Occipital lobe (tissue), 2 donors: ENCODE measurements around the gene PLXDC2. TPM values are rescaled to one million over a fixed set of nuclear protein-coding genes. Genes with fewer than 3 reads are reported as not detected.

Experiments used
- DNase-seq: peaks from one replicate; lab custom pipeline; 2025; lab: John Stamatoyannopoulos, UW
- total RNA-seq: library from RNA; depleted of rRNA; stranded (reverse); fragments of >200 nt; gene quantifications from one replicate; pipeline ENCODE4 v1.2.3, GENCODE V29; 2014

PLXDC2 gene
- total RNA-seq, 1 donor from 2014 or later: 12.5 TPM

DNA sequence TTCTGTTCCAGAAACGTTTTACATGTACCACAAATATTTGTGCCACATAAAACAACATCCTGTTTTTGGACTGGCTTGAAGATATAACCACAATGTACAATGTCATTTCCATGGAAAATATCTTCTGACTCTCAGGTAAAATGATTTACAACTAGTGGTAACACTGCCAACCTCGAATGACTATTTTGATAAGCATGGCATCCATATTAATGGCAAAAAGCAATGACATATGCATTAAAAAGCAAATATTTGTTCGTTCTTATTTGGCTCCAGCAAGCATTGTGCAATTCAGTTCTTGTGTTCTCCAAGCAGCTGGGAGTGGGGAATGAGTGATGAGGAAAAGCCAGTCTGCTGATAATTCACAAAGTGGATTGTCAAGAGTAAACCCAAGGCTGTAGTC is 289.0 kb downstream of the PLXDC2 start:
- DNase-seq: no peak

DNA sequence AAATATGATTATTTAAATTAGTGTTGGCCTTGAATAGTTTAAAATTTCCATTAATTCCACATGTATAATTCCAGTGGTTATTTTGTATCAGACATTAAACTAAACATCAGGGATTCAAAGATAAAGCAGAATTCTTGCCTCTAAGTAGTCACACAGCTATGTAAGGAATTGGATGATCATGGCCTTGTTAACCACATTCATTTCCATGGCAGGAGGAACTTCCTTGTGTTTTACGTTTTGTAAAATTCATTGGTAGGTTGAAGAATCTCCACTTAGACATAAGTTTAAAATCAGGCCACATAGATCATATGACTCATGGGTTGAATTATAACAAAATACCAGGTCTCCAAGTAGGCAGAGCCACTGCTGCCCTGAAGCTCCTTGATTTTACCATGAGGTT is 289.7 kb downstream of the PLXDC2 start:
- DNase-seq: no peak

DNA sequence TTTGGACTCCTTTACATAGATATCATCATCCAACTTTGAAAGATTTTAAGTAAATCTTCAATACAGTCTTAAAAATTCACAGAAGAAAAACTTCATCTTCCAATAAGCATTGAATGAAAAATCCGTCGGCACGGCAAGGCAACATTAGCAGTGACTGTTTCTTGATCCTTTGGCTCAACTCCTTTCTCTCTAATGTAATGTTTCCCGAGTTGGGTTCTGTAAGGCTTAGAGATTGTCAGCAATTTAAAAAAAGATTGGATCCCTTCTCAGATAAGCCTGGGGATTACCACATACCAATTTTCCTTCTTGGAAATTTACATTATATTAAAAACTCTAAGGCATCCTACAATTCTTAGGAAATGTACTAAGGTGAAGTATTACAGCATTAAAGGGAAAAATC is 291.8 kb downstream of the PLXDC2 start:
- DNase-seq: no peak

DNA sequence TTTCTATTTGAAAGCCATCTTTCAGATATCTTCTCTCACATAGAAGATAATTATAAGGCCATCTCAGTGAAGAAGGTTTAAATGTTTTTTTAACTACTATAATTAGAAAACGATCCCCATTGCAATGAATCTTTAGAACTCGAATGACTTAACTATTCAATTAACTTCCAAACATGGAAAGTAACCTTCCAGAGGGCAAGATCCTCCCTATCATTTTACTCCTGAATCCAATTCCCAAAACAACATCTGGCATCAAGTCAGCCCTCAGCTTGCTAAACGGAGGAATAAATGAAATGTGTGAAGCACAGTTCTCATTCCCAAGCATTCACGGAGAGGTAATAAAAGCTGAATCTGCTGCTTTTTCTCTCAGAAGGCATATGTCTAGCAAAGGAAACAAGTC is 293.4 kb downstream of the PLXDC2 start:
- no peak for DNase-seq

DNA sequence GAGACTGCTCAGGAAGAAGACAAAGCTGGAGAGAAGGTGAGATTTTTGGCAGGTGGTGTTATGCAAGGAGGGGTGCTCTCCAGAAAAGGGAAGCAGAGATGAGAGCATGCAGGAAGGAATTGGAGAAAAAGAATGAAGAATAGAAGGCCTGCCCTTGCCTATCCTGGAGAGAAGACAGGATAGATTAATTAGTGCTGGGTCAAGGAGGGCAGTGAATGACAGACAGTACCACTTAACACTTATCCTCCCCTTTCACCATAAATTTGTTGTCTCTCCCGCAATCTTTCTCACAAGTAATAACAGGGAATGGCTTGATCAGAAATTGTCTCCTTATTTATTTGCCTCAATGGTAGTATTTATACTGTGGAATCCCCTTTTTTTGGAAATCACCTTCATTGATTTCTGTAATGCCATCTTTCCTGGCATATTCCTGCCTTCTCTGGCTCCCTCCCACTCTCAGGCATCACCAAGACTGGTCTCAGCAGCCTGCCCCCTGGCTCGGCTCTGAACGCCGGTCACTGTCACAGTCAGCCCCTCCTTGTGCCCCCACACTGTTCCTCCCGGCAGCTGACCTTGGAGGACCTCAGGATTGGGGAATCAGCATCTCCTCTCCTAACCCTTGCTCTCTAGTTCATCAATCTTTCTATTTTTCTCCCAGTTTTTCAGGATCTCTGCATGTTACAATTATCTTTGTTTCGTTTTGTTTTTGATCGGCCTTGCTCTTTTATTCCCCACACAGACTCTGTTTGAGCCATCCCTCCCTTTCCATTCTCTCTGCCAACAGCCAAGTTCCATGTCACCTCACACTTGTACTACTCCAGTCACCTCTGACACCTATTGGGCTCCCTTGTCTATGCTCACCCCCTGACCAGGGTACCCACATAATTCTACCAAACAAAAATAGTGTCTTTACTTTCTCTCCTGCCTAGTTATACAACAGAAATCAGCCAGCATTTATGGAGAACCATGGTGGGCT is 294.2 kb downstream of the PLXDC2 start:
- peak; percentile 1 for DNase-seq

DNA sequence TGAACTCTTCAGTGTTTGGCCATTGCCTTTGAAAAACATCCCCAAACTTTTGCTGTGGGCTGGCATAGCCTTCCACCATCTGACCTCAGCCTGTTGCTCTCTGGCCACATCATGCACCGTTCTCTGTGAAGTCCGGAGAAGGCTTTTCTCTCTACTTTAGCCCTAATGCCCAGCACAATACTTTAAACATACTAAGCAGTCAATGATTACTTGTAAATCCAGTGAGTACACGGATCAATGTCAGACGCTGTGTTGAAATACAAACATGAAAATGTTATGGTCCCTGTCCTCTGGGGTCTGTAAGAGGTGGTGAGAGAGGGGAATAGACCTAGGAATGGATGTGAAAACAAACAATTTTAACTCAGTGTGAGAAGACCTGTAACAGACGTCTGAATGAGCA is 297.9 kb downstream of the PLXDC2 start:
- DNase-seq: no peak

DNA sequence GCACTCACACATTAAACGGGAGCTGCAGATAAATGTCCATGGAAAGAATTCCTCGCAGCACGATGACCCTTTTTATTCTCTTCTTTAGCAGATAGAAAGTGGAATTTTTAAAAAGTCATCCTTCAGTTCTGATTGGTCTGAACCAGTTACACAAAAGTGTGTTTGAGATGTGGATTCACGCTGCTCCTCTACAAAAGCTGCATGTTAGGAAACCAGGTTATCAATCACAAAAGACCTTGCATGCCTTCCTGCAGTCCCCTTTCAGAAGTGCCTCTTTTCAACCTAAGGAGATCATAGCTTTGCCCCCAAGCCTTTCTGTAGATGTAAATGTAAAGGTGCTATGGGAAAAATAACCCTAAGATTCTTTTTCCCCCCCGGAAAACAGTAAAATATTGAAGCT is 299.7 kb downstream of the PLXDC2 start:
- no peak for DNase-seq

DNA sequence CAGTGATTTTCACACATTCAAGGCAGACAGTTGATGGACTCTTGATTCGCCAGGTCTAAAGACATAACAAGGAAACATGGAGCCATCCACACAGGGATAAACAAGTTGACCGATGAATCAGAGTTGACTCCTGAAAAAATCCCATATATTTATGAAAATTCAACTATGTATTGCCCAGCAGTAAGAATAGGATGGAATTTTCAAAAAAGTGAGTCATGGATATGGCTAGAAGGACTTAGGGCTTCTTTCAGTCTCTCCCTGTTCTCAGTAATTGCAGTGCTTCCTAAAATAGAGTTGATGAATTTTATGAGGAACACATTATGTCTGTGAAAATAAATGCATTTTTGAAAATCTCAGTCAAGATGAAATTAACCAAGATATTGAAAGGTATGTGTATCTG is 301.2 kb downstream of the PLXDC2 start:
- no peak for DNase-seq

DNA sequence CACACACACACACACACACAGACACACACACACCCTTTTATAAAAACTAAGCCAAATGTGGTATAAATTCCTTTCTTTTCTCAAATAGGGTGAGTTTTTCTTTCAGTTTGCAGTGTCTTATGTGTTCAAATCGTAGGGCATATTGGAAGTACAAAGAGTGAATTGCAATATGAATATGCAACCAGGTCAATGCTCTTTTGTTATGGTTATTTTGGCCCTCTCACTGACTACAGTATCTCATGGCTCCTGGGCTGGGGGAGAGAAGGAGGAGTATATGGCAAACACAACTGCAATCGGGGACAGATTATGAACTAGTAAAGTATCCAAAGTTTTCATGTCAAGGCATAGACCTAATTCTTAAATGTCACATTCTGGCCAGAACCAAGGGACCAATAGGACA is 301.9 kb downstream of the PLXDC2 start:
- DNase-seq: no peak

DNA sequence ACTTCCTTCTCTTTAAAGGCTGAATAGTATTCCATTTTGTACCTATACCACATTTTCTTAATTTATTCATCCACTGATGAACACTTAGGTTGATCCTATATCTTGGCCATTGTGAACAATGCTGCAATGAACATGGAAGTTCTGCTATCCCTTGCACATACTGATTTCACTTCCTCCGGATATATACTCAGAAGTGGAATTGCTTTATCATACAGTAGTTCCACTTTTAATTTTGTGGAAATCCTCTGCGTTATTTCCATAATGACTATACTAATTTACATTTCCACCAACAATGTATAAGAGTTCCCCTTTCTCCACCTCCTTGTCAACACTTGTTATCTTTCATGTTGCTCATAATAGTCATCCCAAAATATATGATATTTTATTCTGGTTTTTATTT is 312.6 kb downstream of the PLXDC2 start:
- DNase-seq: no peak

DNA sequence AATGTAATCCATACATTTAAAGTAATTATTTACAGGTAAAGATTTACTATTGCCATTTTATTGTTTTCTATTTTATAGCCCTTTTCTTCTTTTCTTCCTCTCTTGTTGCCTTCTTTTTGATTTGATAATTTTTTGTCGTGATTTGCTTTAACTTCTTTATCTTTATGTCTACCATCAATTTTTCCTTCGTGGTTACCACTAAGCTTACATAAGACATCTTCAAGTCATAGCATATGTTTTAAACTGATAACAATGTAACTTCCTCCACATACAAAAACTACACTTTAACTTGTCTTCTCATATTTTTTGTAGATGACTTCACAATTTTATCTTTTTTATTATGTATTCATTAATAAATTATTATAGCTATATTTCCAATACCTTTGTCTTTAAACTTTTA is 316.6 kb downstream of the PLXDC2 start:
- no peak for DNase-seq

DNA sequence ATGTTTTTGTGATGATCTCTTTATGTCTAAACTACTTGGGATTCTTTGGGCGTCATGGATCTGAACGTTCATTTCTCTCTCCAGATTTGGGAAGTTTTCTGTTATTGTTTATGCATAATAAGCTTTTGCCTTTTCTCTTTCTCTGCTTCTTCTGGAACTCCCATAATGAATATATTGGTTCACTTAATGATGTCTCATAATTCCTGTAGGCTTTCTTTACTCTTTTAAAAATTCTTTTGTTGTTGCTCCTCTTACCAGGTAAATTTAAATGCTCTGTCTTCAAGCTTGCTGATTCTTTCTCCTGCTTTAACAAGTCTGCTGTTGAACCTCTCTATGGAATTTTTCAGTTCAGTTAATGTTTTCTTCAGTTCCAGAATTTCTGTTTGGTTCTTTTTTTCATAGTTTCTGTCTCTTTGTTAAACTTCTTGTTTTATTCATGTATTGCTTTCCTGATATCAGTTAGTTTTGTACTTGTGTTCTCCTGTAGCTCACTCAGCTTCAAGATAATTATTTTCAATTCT is 317.5 kb downstream of the PLXDC2 start:
- DNase-seq: no peak

DNA sequence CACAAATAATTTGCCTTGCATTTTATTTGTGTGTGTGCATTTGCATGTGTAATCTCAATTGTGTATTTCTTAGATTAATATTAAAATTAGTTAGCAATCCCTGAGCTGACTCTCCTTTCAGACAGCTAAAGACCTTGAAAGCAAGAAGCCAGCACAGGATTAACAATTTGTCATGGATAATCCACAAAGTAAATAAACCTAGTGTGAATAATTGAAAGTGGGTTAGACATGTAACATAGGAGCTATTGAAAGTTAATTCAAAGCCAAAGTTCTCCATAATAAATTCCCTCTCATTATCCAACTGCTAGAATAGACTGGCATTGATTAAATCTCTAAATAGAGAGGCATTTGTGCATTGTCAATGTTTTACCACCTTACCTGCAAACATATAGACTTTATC is 326.1 kb downstream of the PLXDC2 start:
- no peak for DNase-seq

DNA sequence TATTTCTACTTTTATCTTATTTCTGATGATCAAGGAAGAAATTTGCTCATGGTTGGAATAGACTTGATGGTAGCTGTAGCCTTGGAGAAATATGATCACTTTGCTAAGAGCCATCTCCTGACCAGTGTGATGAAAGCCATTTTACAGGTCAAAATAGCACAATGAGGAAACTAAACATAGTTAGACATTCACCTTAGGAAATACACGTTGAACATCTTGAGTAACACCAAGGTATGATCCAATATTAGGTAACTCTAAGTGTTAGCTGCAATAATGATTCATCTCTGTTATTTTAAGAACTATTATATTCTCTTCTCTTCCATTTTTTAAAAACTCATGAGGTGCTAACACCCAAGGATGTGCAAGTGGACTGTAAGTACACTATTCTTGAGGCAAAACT is 328.0 kb downstream of the PLXDC2 start:
- DNase-seq: no peak

DNA sequence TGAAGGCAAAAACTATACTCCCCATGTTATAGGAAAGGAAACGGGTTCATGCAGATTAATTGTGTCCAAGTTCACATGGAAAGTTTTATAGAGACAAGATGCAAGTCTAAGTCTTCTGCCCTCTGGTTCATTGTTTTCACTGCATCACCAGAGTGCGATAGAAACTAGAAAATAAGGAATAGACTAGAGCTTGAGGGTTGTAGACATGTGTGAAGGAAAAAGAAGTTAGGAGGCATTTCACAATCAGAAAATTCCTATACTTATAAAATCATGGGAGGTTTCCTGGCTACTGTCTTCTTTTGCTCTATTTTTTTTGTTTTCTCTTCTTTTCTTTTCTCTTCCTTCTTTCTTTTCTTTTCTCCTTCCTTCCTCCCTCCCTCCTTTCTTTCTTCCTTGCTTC is 329.8 kb downstream of the PLXDC2 start:
- no peak for DNase-seq

DNA sequence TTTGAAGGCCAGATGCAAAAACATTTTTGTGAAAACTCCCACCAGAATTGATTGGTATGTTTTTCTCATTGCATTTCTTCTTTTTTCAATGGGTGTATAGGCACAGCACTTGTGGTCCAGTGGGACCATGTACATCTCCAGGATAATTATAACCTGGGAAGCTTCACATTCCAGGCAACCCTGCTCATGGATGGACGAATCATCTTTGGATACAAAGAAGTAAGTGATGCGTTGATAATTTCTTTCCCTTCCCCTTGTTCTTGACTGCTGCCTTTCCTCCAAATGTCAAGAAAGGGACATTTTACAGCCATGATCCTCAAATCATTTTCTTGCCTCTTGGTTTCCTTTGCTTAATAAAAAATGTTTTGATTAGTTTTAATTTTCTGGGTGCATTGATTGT is 331.5 kb downstream of the PLXDC2 start:
- DNase-seq: no peak

DNA sequence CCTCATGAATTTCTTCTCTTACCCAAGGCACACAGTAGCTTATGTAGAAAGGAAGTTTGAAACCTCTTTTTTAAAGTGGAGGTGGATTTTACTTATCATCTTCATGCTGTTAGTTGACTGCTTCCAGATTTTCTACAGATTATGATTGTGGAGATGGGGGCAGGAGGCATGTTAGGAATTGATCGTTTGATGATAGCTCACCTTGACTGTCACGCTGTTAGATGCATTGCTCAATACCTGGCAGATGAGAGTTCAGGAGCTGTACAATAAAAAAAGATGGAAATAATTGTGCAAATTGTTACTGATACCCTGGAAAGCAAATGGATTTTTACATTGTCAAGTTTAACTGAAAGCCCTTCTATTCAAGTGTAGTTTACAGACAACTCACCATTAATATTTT is 340.3 kb downstream of the PLXDC2 start:
- DNase-seq: no peak

DNA sequence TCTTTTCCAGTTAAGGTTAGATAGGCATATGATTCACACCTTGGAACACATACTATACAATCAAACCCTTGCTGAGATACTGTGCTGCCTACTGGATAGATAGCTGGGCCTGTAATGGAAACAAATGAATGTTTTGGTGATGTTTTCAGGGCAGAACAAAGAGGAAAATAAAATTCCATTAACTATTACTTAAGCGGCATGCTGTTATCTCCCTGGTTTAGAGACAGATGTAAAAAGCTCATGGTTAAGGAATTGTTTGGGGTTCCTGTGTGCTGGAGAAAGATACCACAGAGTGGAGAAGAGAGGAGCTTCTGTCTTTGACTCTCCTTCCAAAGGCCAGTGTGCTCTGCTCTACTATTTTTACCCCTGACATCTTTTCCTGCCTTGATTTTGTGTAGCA is 341.1 kb downstream of the PLXDC2 start:
- DNase-seq: no peak

DNA sequence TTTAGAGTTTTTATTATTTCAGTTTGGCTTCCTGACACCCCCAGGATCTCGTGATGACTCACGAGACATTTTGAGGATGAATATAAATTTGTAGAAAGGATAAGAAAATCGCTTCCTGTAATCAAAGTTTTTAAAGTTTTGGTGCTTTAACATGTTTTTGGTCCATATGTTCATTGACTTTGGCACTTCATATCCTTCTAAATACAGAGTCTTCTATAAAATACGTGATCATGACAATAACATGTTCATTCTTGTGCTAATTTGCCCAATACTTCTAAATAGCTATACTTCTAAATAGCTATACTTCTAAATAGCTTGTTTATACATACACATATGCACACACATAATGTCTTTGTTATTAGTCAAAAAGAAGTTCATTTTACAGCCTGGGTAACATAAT is 341.9 kb downstream of the PLXDC2 start:
- no peak for DNase-seq

DNA sequence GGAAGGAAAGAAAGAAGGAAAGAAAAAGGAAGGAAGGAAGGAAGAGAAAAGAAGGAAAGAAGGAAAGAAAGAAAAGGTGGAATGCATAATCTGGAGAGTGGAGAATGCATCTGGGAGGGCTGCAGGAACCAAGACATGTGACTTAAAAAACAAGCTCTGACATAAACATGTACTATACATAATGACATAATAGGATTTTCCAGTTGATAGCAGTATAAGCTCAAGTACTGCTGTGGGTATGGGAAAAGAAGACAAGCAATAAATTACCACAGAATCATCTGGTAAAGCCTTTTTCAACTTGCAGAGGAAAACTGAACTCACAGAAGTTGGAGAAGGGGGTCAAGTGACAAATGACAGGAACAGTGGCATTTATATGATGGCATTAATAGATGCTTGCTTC is 345.9 kb downstream of the PLXDC2 start:
- DNase-seq: no peak

DNA sequence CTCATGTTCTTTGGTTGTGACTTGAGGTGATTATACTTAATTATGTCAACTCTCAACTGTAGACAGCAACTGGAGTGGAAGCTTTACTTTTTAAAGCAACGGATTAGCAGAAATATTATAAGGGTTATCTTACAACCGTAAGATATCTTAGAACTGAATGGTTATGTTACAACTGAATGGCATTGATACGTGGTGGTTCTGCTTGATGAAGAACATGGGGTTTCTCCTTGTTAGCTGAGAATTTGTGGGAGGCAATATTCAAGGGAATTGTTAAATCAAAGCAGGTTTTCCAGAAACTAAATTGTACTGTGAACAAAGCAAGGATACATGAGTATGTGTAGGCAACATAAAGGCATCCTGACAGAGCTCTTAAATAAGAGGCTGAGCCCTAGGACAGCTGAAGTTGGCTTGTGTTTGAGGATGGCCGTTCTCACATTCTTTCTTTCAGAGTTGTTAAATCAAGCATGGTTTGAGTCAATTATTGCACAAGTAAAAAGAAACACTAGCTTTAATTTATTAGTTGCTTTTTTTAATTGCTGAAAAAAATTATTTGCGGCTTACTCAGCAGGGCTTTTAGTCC is 350.0 kb downstream of the PLXDC2 start:
- no peak for DNase-seq

DNA sequence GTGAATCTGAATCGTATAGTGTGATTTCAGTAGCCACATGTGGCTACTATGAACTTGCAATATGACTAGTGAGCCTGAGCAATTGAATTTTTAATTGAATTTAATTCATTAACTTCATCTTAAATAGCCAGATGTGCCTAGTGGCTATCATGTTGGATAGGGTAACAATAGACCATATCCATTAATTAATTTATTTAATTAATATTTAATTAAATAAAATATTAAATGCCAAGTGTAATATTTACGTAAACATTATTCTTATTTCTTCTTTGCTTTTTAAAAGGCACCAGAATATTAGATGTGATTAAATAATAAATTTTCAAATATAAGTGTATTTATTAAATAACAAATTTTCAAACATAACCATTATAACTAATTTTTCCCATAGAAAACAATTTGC is 354.4 kb downstream of the PLXDC2 start:
- DNase-seq: no peak

DNA sequence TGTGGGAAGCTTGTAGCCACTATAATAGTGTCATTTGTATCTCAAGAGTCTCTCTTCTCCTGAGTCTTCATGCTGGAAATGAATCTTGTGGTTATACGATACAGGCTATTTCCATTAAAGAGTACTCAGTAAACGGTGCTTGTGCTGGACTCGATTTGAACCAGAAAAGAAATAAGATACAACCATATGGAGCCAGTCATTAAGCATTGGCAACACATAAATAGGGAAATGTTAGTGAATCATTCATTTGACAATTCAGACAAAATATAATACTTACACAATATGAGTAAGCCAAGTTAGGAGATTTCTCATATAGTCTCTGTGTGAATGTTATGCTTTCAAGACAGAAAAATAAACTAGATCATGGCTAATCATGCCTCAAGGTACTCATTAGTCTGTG is 356.8 kb downstream of the PLXDC2 start:
- DNase-seq: no peak
